Measurements from ENCODE around the gene CCDC171.
"Not testable (repeated sequence)": the region's sequence is repeated elsewhere in the genome, so short reads cannot be mapped to it uniquely, and the experiment has no call there.

The CCDC171 gene

GRCh38 chr9:15584379-15584778, 31.5 kb downstream of the CCDC171 start:
- Histone ChIP-seq H3K9me3 (ENCODE audit: low read depth, low read length) (no peaks in the 10 kb centered on the region), H3K4me3 (no peak overlapping the region), H3K36me3 (ENCODE audit: insufficient read depth, low read length) (no peaks in the 10 kb centered on the region), H3K9ac (ENCODE audit: insufficient read length) (no peak overlapping the region), H3K27ac (no peak overlapping the region)
- DNase-seq (ENCODE audit: low read depth, low spot score), result no peak
- TF ChIP-seq POLR2AphosphoS5 (IDR thresholded peaks at IDR 0.05; ENCODE audit: borderline replicate concordance, low read depth, low read length) (no peak), FOXP2 (optimal IDR thresholded peaks at IDR 0.05; ENCODE audit: control extremely low read depth, extremely low read length, insufficient read depth) (no peak), EZH2 (IDR thresholded peaks at IDR 0.05) (no peak)

- H3K27ac ChIP-seq, result 0 out of 2 replicates have a peak overlapping the region, but pooled peaks have one; percentile 16
- DNase-seq (ENCODE audit: low read depth, low spot score), result no peak
- no peak for TF ChIP-seq POLR2AphosphoS5 (IDR thresholded peaks at IDR 0.05; ENCODE audit: borderline replicate concordance, low read depth, low read length)
- no peak for TF ChIP-seq FOXP2 (optimal IDR thresholded peaks at IDR 0.05; ENCODE audit: control extremely low read depth, extremely low read length, insufficient read depth)
- TF ChIP-seq EZH2 (IDR thresholded peaks at IDR 0.05), result no peak
- H3K9ac ChIP-seq (ENCODE audit: insufficient read length), result no peak overlapping the region
- no peak overlapping the region for H3K4me3 ChIP-seq
- no peaks in the 10 kb centered on the region for H3K36me3 ChIP-seq (ENCODE audit: insufficient read depth, low read length)
- H3K9me3 ChIP-seq (ENCODE audit: low read depth, low read length), result no peaks in the 10 kb centered on the region
Observed at GRCh38 chr9:15592317-15592716, 39.5 kb downstream of the CCDC171 start.

GRCh38 chr9:15592940-15593339, 40.1 kb downstream of the CCDC171 start:
- H3K4me3 ChIP-seq; H3K36me3 ChIP-seq (ENCODE audit: insufficient read depth, low read length); H3K9ac ChIP-seq (ENCODE audit: insufficient read length); H3K27ac ChIP-seq; H3K9me3 ChIP-seq (ENCODE audit: low read depth, low read length): not testable (repeated sequence)
- DNase-seq (ENCODE audit: low read depth, low spot score), result peak; percentile 26

GRCh38 chr9:15600666-15601330, 48.0 kb downstream of the CCDC171 start:
- not testable (repeated sequence) for H3K9me3 ChIP-seq (ENCODE audit: low read depth, low read length); H3K4me3 ChIP-seq; H3K27ac ChIP-seq; DNase-seq (ENCODE audit: low read depth, low spot score); H3K9ac ChIP-seq (ENCODE audit: insufficient read length); H3K36me3 ChIP-seq (ENCODE audit: insufficient read depth, low read length)

- H3K36me3 ChIP-seq (ENCODE audit: insufficient read depth, low read length), result no peaks in the 10 kb centered on the region
- no peak for DNase-seq (ENCODE audit: low read depth, low spot score)
- no peak overlapping the region for H3K4me3 ChIP-seq
- H3K27ac ChIP-seq, result no peak overlapping the region
- TF ChIP-seq EZH2 (IDR thresholded peaks at IDR 0.05), result no peak
- TF ChIP-seq POLR2AphosphoS5 (IDR thresholded peaks at IDR 0.05; ENCODE audit: borderline replicate concordance, low read depth, low read length), result no peak
- TF ChIP-seq FOXP2 (optimal IDR thresholded peaks at IDR 0.05; ENCODE audit: control extremely low read depth, extremely low read length, insufficient read depth), result no peak
- H3K9me3 ChIP-seq (ENCODE audit: low read depth, low read length), result no peaks in the 10 kb centered on the region
- H3K9ac ChIP-seq (ENCODE audit: insufficient read length), result peak overlapping the region; percentile 19
Observed at GRCh38 chr9:15606643-15607472, 54.0 kb downstream of the CCDC171 start.

GRCh38 chr9:15612962-15613361, 60.1 kb downstream of the CCDC171 start:
- Histone ChIP-seq H3K9ac (ENCODE audit: insufficient read length) (no peak overlapping the region), H3K4me3 (no peak overlapping the region), H3K36me3 (ENCODE audit: insufficient read depth, low read length) (peaks cover 4% of the 10 kb centered on the region; the same call in 1 of the 2 replicates), H3K27ac (no peak overlapping the region), H3K9me3 (ENCODE audit: low read depth, low read length) (no peaks in the 10 kb centered on the region; the same call in 1 of the 2 replicates)
- TF ChIP-seq FOXP2 (optimal IDR thresholded peaks at IDR 0.05; ENCODE audit: control extremely low read depth, extremely low read length, insufficient read depth) (no peak), POLR2AphosphoS5 (IDR thresholded peaks at IDR 0.05; ENCODE audit: borderline replicate concordance, low read depth, low read length) (no peak), EZH2 (IDR thresholded peaks at IDR 0.05) (no peak)
- DNase-seq (ENCODE audit: low read depth, low spot score), result no peak

- DNase-seq (ENCODE audit: low read depth, low spot score), result no peak
- Histone ChIP-seq H3K9ac (ENCODE audit: insufficient read length) (no peak overlapping the region), H3K9me3 (ENCODE audit: low read depth, low read length) (no peaks in the 10 kb centered on the region; the same call in 1 of the 2 replicates), H3K4me3 (no peak overlapping the region), H3K27ac (no peak overlapping the region), H3K36me3 (ENCODE audit: insufficient read depth, low read length) (peaks cover 4% of the 10 kb centered on the region; the same call in 1 of the 2 replicates)
- TF ChIP-seq FOXP2 (optimal IDR thresholded peaks at IDR 0.05; ENCODE audit: control extremely low read depth, extremely low read length, insufficient read depth) (no peak), EZH2 (IDR thresholded peaks at IDR 0.05) (no peak), POLR2AphosphoS5 (IDR thresholded peaks at IDR 0.05; ENCODE audit: borderline replicate concordance, low read depth, low read length) (no peak)
Observed at GRCh38 chr9:15617782-15618181, 64.9 kb downstream of the CCDC171 start.

- H3K27ac ChIP-seq, result no peak overlapping the region
- H3K4me3 ChIP-seq, result no peak overlapping the region
- no peak for TF ChIP-seq EZH2 (IDR thresholded peaks at IDR 0.05)
- no peak for TF ChIP-seq FOXP2 (optimal IDR thresholded peaks at IDR 0.05; ENCODE audit: control extremely low read depth, extremely low read length, insufficient read depth)
- TF ChIP-seq POLR2AphosphoS5 (IDR thresholded peaks at IDR 0.05; ENCODE audit: borderline replicate concordance, low read depth, low read length), result no peak
- H3K36me3 ChIP-seq (ENCODE audit: insufficient read depth, low read length), result peaks cover 3% of the 10 kb centered on the region; the same call in 1 of the 2 replicates
- H3K9ac ChIP-seq (ENCODE audit: insufficient read length), result no peak overlapping the region
- DNase-seq (ENCODE audit: low read depth, low spot score), result no peak
- H3K9me3 ChIP-seq (ENCODE audit: low read depth, low read length), result no peaks in the 10 kb centered on the region; the same call in 1 of the 2 replicates
Observed at GRCh38 chr9:15618540-15619331, 65.9 kb downstream of the CCDC171 start.

Measured in SK-N-MC (cell line).